ENCODE results near the gene ZNF689.
"Not testable (repeated sequence)": the region's sequence is repeated elsewhere in the genome, so short reads cannot be mapped to it uniquely, and the experiment has no call there.

ZNF689 gene

DNA sequence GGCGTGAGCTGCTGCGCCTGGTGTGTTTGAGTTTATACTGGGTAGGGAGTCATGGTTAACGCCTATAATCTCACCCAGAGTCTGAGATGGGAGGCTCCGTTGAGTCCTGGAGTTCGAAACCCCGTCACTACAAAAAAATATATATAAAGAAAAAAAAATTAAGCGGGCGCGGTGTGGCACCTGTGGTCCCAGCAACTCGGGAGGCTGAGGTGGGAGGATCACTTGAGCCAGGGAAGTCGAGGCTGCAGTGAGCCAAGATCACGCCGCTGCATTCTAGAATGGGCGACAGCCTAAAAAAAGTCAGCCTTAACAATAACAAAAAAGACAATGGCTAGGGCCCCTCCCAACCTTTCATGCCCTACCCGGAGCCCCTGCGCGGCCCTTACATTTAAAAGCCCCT is 23.3 kb upstream of the ZNF689 start:
- DNase-seq, result no peak

DNA sequence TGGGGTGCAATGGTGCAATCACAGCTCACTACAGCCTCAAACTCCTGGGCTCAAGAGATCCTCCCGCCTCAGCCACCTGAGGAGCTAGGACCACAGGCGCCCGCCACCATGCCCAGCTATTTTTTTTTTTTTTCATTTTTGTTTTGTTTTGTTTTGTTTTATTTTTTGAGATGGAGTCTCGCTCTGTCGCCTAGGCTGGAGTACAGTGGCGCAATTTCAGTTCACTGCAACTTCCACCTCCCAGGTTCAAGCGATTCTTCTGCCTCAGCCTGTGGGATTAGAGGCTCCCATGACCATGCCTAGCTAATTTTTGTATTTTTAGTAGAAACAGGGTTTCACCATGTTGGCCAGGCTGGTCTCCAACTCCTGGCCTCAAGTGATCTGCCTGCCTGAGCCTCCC is 22.3 kb upstream of the ZNF689 start:
- DNase-seq, result not testable (repeated sequence)

DNA sequence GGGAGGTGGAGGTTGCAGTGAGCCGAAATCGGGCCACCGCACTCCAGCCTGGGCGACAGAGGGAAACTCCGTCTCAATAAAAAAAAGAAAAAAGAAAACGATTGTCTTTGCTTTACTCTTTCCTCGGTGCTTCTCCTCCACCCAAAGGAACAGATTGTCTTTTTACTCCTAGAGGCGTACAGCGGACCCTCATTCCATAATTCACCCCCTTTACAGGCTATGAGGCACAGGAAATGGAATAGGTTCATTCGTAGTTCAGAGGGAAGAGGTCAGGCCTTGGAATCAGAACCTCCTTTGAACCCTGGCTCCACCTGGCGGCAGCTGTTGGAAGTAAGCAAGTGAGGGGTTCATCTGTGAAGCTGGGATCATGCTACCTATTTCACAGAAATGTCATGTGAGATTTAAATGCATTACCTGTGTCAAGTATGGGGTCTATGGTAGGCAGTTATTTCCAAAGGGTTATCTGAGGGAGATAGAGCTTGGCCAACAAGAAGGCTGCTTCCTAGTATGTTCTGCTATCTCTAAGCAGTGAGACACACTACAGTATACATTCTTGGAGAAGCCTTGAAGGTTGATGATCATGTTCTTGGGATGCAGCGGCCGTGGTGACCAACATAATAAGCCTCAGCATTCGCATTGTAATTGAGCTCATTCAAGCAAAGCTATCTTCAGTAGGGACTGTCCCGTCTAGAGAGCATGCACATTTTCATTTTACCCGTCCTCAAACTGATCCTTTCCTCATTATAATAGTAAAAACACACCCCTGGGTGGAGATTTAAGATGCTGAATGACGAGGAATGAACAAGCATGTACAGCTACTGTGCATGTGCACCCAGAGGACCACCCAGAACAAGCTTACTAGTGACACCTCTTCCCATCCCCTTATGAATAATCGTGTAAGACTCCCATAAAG is 18.7 kb upstream of the ZNF689 start:
- peak; percentile 94 for DNase-seq

DNA sequence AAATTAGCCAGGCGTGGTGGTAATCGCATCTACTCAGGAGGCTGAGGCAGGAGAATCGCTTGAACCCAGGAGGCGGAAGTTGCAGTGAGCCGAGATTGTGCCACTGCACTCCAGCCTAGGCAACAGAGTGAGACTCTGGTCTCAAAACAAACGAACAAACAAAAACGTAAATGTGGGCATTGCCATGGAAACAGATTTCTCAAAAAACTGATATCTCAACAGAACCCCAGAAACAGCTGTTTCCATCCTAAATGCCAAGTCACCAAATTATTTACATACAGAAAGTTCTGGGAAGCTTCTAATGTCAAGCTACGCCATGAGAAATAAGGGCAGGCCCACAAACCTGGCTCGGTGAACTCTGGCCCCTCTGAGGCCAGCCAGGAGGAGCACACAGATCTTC is 16.0 kb upstream of the ZNF689 start:
- DNase-seq, result no peak

DNA sequence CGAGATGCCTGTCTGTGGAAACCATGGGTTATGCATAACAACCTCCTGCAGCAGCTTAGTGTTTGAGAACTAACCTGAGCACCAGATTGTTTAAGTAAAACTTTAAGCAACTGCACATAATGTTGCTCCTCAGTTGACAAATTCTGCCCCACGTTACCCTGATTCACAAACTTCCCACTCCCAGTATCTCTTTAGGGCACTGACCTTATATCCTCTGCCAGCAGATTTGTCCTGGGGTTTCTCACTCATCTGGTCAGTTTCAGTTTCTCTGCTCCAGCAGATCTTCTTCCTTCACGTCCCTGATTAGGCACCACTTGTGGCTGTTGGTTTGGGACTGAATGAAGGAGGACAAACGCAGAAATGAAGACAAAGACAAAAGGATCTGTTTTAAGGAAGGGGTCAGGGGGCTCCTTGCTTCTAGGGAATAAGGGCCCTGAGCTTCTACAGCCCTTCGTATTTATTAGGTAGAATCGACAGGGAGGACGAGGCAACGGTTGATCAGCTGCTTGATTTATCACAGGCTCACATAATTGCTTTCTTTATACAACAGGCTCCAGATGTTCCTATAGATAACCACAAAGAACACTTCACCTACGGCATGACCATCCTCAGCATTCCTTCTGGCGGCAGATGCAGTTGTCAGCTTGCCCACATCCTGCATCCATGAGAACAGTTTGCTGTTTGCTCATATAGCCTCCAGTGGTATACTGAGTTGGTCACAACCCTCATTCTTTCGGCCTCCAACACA is 13.5 kb upstream of the ZNF689 start:
- DNase-seq, result no peak

DNA sequence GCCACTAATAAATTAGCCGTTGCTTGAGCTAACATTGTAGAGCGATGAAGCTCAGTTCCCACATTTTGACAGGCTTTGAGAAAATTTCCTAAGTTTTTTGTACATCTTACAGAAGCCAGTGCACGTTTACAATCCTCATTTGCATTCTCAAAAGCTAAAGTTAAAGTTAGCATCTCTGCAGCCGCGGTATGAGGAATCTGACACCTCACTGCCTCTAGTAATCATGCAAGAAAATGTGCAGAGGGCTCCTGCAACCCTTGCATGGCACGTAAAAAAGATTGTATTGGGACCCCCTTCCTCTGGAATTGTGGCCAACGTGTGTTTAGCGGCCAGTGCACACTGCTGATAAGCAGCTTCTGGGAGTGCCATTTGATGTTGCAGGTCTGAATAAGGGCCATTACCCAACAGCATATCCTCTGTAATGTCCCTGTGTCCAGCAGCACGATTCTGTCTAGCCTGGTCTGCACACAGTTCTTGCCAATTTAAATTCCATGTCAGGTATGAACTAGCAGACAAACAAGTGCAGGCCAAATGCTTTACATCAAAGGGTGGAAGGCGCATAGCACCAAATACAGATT is 12.4 kb upstream of the ZNF689 start:
- DNase-seq, result no peak

DNA sequence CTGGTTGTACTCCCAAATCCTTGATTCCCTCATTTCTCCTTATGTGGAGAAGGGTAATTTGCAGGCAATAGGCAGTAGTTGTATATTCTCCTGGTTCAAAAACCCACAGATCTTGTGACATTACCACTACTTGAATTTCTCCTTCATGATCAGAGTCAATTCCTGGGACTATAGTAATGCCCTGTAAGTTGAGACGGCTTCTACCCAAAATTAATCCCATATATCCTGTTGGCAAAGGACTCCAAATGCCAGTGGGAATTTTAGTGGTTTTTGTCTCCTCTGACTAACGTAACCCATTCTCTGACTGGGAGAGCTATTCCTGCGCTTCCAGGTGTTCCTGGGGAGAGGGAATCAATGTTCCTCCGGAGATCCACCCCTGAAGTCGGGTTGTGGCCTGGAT is 11.6 kb upstream of the ZNF689 start:
- DNase-seq, result no peak

DNA sequence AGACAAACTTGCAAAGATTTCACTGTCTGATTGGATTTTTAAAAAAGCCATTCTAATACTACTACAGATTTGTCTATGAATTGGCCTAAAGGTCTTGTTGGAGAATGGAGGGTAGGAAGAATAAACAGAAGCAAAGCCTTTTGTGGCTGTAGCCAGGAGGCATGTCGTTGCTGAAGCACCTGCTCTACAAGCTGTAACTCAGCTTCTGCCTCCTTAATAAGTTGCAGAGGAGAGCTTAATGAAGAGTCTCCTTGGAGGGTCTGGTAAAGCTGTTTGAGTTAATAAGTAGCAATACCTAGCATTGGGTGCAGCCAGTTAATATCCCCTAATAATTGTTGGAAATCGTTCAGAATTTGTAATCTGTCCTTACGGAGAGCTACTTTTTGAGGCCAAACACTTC is 10.0 kb upstream of the ZNF689 start:
- no peak for DNase-seq

DNA sequence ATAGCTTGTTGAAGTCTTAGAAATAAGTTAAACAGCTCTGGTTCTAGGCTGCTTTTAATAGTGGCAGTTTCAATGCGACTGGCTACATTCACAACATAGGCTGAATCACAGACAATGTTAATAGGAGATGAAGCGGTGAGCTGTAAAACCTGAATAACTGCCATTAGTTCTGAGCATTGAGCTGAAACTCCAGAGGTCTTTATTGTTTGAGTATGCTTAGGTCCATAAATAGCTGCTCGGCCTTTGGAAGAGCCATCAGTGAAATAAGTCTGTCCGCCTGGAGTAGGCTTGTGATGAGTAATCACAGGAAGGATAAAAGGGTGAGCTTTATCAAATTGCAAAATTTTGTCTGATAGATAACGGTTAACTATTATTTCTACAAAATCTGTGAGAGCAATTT is 9.4 kb upstream of the ZNF689 start:
- DNase-seq, result no peak

DNA sequence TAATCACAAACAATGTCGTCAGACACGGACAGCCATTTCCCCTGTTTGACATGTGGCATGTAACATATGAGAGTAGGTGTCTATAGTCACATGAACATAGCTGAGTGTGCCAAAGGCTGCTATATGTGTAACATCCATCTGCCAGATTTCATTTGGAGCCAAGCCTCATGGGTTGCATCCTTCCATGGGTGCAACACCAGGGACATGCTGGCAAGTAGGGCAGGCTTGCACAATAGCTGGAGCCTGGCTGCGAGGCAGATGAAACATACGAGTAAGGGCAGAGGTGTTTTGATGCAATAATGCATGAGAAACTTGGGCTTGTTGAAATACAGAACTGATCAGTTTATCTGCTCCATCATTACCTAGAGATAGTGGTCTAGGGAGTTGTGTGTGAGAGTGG is 9.0 kb upstream of the ZNF689 start:
- no peak for DNase-seq

DNA sequence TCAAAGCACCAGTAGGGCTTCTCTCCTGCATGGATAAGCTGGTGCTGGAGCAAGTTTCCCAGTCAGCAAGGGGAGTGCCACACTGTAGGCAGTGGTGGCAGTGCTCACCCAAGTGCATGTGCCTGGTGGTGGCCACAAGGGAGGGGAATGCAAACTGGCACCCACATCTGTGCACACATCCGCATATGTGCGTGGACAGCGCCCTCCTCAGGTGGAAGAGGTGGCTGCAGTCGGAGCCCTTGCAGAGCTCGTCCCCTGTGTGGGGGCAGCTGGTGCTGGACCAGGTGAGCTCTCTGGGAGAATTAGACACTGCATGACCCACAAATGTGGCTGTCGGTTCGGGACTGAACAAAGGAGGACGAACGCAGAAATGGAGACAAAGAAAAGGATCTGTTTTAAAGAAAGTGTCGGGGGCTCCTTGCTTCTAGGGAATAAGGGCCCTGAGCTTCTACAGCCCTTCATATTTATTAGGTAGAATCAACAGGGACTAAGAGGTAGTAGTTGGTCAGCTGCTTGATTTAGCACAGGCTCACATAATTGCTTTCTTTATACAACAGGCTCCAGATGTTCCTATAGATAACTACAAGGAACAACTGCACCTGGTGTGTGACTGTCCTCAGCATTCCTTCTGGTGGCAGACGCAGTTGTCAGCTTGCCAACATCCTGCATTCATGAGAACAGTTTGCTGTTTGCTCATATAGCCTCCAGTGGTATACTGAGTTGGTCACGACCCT is 5.3 kb upstream of the ZNF689 start:
- peak; percentile 38 for DNase-seq

DNA sequence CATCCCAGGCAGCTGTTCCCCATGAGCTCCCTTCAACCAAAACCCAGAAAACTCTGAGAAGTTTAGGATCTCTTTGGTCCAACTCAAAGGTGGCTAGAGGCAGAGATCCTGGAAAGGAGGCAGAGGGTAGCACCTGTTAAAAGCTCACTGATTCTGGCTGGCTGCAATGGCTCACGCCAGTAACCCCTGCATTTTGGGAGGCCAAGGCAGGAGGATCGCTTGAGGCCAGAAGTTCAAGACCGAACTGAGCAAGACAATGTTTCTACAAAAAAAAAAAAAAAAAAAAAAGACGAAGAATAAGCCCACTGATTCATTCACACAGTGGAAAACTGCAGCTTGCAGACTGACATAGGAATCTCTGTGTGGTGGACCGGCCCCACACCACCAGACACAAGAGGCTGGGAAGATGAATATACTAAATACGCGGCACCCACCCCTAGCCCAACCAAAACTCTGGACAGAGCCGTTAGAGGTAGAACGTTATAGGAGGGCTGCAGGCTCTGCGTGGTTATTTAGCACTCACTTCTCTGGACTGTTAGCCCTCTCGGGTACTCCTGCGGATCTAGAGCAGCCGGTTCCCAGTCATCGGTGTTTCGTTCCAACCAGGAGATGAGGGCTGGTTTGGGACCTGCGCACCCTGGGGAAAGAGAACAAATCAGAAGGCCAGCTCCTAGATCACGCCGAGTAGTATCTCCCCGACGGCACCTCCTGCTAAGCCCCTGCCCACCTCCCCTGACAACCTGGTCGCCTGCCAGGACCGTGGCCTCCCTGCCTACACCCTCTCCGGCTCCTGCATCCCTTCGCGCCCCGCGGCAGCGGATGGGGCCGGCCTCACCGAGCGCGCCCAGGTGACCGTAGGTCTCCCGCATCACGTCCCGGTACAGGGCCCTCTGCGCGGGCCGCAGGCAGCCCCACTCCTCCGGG is 925 bp downstream of the ZNF689 start:
- DNase-seq, result peak; percentile 24

DNA sequence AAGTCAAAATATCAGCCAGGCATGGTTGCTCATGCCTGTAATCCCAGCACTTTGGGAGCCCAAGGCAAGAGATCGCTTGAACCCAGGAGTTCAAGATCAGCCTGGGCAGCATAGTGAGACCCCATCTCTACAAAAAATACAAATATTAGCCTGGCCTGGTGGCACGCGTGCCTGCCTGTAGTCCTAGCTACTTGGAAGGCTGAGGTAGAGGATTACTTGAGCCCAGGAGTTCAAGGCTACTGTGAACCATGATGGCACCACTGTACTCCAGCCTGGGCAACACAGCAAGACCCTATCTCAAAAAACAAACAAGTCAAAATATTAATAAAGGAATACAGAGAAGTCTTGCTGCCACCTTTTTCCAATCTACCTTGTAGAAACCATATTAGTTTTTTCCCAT is 4.2 kb downstream of the ZNF689 start:
- no peak for DNase-seq

DNA sequence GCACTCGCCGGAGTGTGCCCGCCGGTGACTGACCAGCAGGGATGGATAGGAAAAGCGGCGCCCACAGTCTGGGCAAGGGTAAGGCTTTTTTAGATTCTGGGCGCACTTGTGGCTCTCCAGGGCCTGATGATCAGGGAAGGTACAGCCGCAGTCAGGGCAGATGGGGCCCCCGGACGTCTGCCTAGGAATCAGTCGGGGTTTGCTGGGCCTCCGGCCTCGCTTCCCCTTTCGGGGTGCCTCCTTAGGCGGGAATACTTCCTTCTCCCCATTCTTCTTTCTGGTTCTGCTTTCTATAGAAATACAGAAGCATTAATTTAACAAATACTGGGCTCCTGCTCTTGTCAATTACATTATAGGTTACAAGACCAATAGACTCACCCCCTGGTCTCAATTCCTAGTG is 5.0 kb downstream of the ZNF689 start:
- no peak for DNase-seq

DNA sequence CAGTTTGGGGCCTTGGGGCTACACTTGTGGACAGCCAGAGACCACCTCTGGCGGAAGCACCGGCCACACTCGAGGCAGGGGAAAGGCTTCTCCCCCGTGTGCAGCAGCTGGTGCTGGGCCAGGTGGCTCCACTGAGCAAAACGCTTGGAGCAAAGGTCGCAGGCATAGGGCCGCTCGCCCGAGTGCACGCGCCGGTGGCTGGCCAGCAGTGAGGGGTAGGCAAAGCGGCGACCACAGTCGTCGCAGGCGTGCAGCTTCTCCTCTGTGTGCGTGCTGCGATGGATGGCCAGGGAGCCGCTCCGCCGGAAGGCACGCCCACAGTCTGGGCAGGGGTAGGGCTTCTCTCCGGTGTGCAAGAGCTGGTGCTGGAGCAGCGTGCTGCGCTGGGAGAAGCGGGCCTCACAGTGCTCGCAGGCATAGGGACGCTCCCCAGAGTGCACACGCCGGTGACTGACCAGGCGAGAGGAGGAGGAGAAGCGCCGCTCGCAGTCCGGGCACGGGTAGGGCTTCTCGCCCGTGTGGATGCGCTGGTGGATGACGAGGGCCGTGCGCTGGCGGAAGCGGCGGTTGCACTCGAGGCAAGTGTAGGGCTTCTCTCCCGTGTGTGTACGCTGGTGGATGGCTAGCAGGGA is 5.8 kb downstream of the ZNF689 start:
- DNase-seq, result no peak

DNA sequence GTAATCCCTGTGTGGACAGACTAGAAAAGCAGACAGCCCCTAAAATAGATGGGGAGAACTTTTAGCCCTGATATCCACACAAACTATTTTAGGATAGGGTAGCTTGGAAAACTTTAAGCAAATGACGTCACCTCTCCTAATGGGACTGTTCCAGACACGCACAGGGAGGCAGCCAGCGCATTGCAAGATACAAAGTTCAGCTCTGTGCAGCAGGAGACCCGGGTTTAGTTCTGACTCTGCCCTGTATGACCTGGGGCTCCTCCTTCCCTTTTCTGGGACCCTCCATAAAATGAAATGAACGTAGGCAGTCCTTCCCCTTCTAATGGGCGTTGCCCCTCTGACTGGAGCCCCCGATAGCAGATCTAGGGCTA is 6.3 kb downstream of the ZNF689 start:
- DNase-seq, result no peak

DNA sequence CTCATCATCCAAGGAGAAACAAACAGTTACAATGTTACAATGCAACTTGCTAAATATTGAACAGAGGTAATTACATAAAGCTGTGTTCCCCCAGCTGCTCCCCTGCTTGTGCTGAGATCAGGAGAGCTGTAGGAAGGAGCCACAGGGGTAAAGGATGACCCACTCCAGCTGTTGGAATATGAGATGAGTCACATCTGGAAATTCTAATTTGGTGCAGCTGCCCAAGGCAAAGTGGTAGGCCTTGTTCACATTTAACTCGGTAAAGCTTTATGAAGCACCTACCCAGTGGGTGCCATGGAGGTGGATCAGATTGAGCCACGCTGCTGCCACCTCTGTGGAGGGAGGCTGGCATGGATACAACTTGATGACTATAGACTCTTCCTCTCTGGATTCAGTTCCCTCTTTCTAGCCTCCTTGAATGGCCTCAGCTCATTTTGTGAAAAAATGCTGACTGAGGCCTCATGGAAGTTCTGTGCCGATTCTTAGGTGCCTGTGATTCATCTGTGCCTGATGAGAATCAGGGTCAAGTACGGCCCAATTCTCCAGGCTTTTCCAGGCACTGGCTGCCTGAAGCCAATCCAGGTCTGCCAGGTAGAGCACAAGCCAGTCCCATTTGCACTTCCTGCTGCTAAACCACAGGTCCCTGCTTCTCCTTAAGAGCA is 7.4 kb downstream of the ZNF689 start:
- DNase-seq, result no peak

DNA sequence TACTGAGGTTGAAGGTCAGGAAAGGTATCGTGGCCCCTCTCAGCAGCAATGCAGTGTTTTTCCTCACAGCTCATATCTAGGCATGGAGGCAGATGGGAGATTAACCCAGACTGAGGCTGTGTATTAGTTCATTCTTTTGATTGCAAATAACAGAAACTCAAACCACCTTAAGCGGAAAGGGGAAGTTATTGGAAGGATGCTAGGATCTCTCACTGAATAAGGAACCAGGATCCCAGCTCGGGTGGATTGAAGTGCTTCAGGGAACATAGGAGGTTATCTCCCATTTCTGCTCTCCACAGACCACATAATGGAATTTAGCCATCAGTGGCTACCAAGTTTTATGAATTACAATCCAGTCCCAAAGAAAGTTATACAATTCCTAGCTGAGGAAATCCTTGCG is 8.2 kb downstream of the ZNF689 start:
- DNase-seq, result no peak

DNA sequence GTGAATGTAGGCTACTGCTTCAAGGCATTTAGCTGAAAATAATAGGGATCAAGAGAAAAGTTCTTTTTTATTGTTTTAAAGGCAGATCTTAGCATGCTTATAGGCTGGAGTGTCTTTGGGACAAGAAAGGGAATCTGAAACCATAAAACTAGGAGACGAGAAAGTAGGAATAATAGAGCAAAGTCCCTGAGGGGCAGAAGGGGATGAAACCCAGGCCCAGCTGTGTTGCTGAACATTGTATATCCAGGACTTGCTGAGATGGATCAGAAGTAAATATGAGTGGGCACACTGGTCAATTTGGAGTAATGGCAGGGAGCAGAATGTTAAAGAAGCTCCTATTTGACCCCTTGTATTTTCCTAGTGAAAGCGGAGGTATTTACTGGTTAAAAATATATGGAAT is 9.3 kb downstream of the ZNF689 start:
- DNase-seq, result no peak

DNA sequence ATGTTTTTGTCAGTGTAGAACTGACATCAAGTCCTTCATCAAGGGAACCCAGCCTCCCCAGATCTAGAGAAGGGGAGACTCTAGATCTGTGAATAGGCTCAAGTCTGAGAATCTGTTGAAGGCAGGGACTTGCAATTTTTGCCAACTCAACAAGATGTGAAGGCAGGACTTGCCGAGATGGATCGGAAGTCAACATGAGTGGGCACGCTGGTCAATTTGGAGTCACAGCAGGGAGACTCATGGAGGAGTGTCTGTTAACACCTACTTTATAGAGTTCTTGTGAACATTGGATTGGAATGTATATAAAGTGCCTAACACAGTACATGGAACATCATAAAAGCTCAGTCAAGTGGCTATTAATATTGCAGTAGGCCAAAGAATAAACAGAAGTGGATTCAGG is 10.0 kb downstream of the ZNF689 start:
- DNase-seq, result no peak

DNA sequence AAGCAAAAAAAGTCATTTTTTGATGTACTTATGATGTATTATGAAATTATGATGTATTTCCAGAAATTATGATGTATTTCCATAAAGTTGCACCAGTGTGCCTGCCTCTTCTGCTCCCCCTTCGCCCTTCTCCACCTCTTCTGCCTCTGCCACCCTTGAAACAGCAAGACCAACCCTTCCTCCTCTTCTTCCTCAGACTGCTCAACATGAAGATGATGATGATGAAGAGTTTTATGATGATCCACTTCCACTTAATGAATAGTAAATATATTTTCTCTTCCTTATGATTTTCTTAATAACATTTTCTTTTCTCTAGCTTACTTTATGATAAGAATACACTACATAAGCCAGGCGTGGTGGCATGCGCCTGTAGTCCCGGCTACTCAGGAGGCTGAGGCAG is 17.3 kb downstream of the ZNF689 start:
- DNase-seq, result no peak

Data from activated T-cell treated with anti-CD3 and anti-CD28 coated beads for 4 hours (primary cell).